Tibial nerve (tissue), 4 donors: ENCODE results near the gene KIRREL3. TPM values are rescaled to one million over a fixed set of nuclear protein-coding genes. Genes with fewer than 3 reads are reported as not detected.

Source experiments
- DNase-seq, 2 donors: peaks; one replicate each; pipeline ENCODE4 v3.0.0-alpha.2; 2019; ENCODE audit warnings: low spot score in 2 of 2
- H3K27ac ChIP-seq, 4 donors: fragments of 200-600 bp; sonication (generic) in 3 of 4; one replicate each; pipeline ENCODE4 v1.5.1; 2017 to 2019; ENCODE audit warnings: mild to moderate bottlenecking in 1 of 4
- H3K27me3 ChIP-seq, 2 donors: fragments of 200-600 bp; sonication (generic) in 1 of 2; one replicate each; pipeline versions ENCODE4 v1.5.1 to v1.6.0; 2017 to 2019
- H3K36me3 ChIP-seq, 3 donors: fragments of 200-600 bp; sonication (generic); one replicate each; pipeline ENCODE4 v1.5.1; 2018 to 2019
- H3K4me1 ChIP-seq, 4 donors: fragments of 200-600 bp; sonication (generic) in 3 of 4; one replicate each; pipeline ENCODE4 v1.5.1; 2017 to 2019
- H3K4me3 ChIP-seq, 4 donors: fragments of 200-600 bp; sonication (generic) in 3 of 4; one replicate each; pipeline ENCODE4 v1.5.1; 2017 to 2019; ENCODE audit warnings: mild to moderate bottlenecking in 1 of 4, moderate library complexity in 1 of 4
- H3K9me3 ChIP-seq, 4 donors: fragments of 200-600 bp; sonication (generic) in 3 of 4; one replicate each; pipeline ENCODE4 v1.5.1; 2017 to 2019
- EP300 ChIP-seq, 2 donors: sonication (generic); formaldehyde crosslinking; IDR thresholded peaks; one replicate each; pipeline ENCODE4 v1.6.1; 2017; ENCODE audit warnings: antibody characterized with exemption in 2 of 2, mild to moderate bottlenecking in 1 of 2
- POLR2A ChIP-seq, 2 donors: fragments of 450-650 bp; IDR thresholded peaks; one replicate each; pipeline ENCODE4 v1.6.1; 2017; ENCODE audit warnings: antibody characterized with exemption in 2 of 2, mild to moderate bottlenecking in 2 of 2, moderate library complexity in 2 of 2
- WGBS, 2 donors: methylation state at CpG; one replicate each; pipeline ENCODE4 v1.1.5; 2018; 5-methylcytosine and 5-hydroxymethylcytosine counted together
- total RNA-seq, 4 donors: library from RNA; depleted of rRNA; stranded (reverse); fragments of >200 nt; gene quantifications; one replicate each; pipeline ENCODE4 v1.1.0, GENCODE V29; 2016
- TF ChIP-seq, protein P1 (sequence below), 5 experiments: fragments of 200-600 bp in 3 of 5; fragments of 450-650 bp in 2 of 5; sonication (generic) in 3 of 5; IDR thresholded peaks; one replicate each; pipeline ENCODE4 v1.5.1; 2016 to 2019; ENCODE audit warnings: antibody characterized with exemption in 5 of 5, mild to moderate bottlenecking in 3 of 5, moderate library complexity in 2 of 5

Gene KIRREL3
- total RNA-seq, 4 donors from 2014 or later = not detected

DNA sequence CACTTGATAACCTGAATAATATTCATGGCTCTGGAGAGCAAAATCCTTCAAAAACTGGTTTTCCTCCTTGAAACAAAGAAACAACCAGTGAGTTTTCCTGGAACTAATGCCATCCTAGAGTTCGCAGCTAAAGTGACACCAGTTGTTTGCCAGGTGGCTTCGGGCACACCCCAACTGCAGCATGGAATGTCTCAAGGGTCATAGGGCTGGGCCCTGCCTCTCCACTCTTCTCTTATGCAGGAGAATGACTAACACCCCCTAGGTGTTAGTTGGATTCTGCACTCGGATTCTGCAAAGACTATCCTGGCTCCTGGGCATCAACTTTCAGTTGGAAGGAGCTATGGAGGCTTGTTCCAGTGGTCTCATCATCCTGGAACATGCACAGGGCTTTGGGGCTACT is 98.8 kb downstream of the KIRREL3 start:
- Histone ChIP-seq H3K4me3 (no peak overlapping the region), H3K9me3 (peaks cover 0 to 2% (median 0%) of the 10 kb centered on the region in 4 donors), H3K27ac (no peak overlapping the region), H3K27me3 (no peaks in the 10 kb centered on the region), H3K36me3 (no peaks in the 10 kb centered on the region), H3K4me1 (peaks cover 0 to 3% (median 0%) of the 10 kb centered on the region in 4 donors)
- no peak for DNase-seq
- TF ChIP-seq, protein P1, sequence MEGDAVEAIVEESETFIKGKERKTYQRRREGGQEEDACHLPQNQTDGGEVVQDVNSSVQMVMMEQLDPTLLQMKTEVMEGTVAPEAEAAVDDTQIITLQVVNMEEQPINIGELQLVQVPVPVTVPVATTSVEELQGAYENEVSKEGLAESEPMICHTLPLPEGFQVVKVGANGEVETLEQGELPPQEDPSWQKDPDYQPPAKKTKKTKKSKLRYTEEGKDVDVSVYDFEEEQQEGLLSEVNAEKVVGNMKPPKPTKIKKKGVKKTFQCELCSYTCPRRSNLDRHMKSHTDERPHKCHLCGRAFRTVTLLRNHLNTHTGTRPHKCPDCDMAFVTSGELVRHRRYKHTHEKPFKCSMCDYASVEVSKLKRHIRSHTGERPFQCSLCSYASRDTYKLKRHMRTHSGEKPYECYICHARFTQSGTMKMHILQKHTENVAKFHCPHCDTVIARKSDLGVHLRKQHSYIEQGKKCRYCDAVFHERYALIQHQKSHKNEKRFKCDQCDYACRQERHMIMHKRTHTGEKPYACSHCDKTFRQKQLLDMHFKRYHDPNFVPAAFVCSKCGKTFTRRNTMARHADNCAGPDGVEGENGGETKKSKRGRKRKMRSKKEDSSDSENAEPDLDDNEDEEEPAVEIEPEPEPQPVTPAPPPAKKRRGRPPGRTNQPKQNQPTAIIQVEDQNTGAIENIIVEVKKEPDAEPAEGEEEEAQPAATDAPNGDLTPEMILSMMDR (IDR thresholded peaks at IDR 0.05) = no peak
- no peak for TF ChIP-seq EP300 (IDR thresholded peaks at IDR 0.05)
- TF ChIP-seq POLR2A (IDR thresholded peaks at IDR 0.05) = no peak
- 68 to 78% methylated on average over 2 to 3 of the region's 3 CpGs for WGBS, 2 donors

DNA sequence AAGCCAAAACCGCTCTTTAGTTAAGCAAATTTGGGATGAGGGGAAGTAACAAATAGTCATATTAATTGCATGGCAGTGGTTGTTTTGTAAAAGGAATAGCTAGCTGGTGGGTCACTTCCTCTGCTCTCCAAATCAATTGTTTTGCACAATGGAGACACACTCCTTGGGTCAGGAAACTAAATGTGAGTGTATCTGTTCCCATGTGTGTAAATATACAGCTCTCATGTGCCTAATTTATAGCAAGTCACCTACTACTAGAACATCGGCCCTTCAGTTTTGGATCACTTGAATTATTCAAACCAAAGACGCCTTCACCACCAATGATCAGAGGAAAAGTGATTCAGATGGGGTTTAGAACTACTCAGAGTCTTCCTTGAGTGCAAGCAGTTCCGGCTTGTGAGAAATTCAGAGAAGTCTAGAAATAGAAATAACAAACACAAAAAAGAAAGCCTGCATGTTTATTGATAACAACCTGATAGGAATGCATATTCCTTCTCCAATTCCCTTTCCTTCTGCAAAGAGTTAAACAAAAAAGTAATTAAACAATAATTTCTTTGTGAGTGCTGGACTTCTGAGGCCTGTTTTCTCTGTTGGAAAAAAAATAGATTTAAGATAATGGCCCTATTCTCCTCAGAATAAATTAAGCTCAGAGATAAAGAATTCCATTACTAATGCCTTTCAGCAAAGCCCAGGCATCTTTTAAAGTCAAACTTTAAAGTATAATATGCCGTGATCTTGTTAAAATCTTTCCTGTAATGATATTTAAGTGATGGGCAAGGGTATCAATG is 100.4 kb downstream of the KIRREL3 start:
- 59 to 60% methylated on average over 5 of the region's 5 CpGs for WGBS, 2 donors
- DNase-seq = no peak
- Histone ChIP-seq H3K4me1 (peaks cover 0 to 3% (median 0%) of the 10 kb centered on the region in 4 donors), H3K4me3 (no peak overlapping the region), H3K36me3 (no peaks in the 10 kb centered on the region), H3K9me3 (peaks cover 0 to 17% (median 0%) of the 10 kb centered on the region in 4 donors), H3K27me3 (no peaks in the 10 kb centered on the region), H3K27ac (peak overlapping the region in 1 of 4 donors; percentile 23)
- TF ChIP-seq, protein P1 (IDR thresholded peaks at IDR 0.05) = no peak
- TF ChIP-seq POLR2A (IDR thresholded peaks at IDR 0.05) = no peak
- TF ChIP-seq EP300 (IDR thresholded peaks at IDR 0.05) = no peak

DNA sequence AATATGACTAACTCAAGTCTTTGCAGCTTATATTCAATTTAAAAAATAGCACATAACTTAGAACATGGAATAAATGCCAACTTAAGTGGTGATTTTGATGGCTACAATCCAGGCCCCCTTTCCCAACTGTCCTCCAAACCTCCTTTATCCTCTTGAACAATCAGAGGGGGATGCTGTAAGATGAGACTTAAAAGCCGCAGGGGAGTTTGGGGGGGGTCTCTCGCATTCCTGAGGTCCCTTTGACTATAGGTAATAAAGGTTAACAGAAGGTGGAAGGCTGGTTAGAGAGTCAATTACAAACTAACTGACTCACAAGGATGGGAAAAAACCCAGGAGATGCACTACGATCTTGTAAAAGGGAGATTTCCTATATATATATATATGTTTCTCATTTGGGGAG is 101.8 kb downstream of the KIRREL3 start:
- TF ChIP-seq EP300 (IDR thresholded peaks at IDR 0.05) (no peak), POLR2A (IDR thresholded peaks at IDR 0.05) (no peak)

DNA sequence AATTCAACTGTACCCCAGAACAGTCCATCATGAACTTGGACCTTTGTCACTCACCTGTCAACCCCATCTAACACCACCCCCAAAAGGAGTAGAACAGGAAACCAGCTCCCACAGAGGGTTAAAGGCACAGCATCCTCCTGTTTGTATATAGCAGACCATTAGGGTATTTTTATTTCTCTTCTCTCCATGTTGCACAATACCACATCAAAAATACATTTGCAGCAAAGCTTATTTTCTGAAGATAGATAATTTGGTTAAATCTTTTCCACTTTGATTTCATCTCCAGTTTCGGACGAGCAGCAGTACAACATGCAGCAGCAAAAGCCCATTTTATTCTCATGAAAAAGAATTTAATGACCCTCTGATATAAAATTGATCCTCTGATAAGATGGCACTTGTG is 103.1 kb downstream of the KIRREL3 start:
- Histone ChIP-seq H3K27me3 (no peaks in the 10 kb centered on the region), H3K4me3 (no peak overlapping the region), H3K4me1 (peaks cover 0 to 3% (median 0%) of the 10 kb centered on the region in 4 donors), H3K36me3 (no peaks in the 10 kb centered on the region), H3K9me3 (peaks cover 0 to 17% (median 0%) of the 10 kb centered on the region in 4 donors), H3K27ac (no peak overlapping the region)
- whole genome bisulfite sequencing, 2 donors = 82 to 91% methylated on average over 2 of the region's 2 CpGs
- TF ChIP-seq, protein P1 (IDR thresholded peaks at IDR 0.05) = no peak
- no peak for TF ChIP-seq EP300 (IDR thresholded peaks at IDR 0.05)
- TF ChIP-seq POLR2A (IDR thresholded peaks at IDR 0.05) = no peak
- DNase-seq = no peak

More for the DNA sequence above, 101.8 kb downstream of the KIRREL3 start:
- H3K36me3 ChIP-seq = no peaks in the 10 kb centered on the region
- 75 to 91% methylated on average over 3 of the region's 3 CpGs for WGBS, 2 donors
- H3K27me3 ChIP-seq = no peaks in the 10 kb centered on the region
- peaks cover 0 to 17% (median 0%) of the 10 kb centered on the region in 4 donors for H3K9me3 ChIP-seq
- peaks cover 0 to 3% (median 0%) of the 10 kb centered on the region in 4 donors for H3K4me1 ChIP-seq
- H3K4me3 ChIP-seq = no peak overlapping the region
- no peak overlapping the region for H3K27ac ChIP-seq
- no peak for DNase-seq

DNA sequence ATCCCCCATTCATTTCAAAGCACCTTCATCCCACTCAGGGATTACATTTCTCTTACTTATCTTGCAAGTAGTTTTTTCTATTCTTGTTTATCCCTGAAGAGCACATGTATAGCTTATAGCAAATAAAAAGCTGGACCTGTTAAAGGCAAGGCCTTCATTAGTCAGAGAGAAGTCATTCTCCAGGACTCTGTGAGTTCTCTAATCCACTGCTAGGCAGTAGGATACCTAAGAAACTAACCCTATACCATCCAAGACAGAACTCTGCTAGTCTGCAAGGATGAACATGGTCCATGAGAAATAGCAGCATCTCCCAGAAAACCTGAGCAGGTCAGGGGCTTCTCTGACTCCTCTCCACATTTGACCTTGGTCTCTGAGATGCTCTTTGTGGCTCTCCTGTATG is 104.5 kb downstream of the KIRREL3 start:
- Histone ChIP-seq H3K27me3 (no peaks in the 10 kb centered on the region), H3K27ac (no peak overlapping the region), H3K9me3 (peaks cover 0 to 17% (median 0%) of the 10 kb centered on the region in 4 donors), H3K36me3 (no peaks in the 10 kb centered on the region), H3K4me1 (peaks cover 0 to 16% (median 4%) of the 10 kb centered on the region in 4 donors), H3K4me3 (no peak overlapping the region)
- TF ChIP-seq POLR2A (IDR thresholded peaks at IDR 0.05) (no peak), EP300 (IDR thresholded peaks at IDR 0.05) (no peak)
- TF ChIP-seq, protein P1 (IDR thresholded peaks at IDR 0.05) = no peak
- no peak for DNase-seq
